ENCODE results near the gene PPP4R3A.
"Not testable (repeated sequence)": the region's sequence is repeated elsewhere in the genome, so short reads cannot be mapped to it uniquely, and the experiment has no call there.

PPP4R3A gene

DNA sequence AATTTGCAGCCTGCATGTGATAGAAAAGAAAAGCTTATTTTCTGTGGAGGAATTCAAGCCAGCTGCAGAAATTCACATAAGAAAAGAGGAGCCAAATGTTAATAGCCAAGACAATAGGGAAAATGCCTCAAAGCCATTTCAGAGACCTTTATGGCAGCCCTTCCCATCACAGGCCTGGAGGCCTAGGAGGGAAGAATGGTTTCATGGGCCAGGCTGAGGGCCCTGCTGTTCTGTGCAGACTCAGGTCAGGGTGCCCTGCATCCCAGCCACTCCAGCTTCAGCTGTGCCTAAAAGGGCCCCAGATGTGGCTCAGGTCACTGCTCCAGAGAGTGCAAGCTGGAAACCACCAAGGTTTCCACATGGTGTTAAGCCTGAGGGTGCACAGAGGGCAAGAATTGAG, 71.3 kb downstream of the PPP4R3A start:
- DNase-seq (ENCODE audit: low read depth), result no peak

DNA sequence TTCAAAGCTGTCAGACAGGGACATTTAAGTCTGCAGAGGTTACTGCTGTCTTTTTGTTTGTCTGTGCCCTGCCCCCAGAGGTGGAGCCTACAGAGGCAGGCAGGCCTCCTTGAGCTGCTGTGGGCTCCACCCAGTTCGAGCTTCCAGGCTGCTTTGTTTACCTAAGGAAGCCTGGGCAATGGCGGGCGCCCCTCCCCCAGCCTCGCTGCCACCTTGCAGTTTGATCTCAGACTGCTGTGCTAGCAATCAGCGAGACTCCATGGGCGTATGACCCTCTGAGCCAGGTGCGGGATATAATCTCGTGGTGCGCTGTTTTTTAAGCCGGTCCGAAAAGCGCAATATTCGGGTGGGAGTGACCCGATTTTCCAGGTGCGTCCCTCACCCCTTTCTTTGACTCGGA, 73.8 kb downstream of the PPP4R3A start:
- DNase-seq (ENCODE audit: low read depth), result not testable (repeated sequence)

DNA sequence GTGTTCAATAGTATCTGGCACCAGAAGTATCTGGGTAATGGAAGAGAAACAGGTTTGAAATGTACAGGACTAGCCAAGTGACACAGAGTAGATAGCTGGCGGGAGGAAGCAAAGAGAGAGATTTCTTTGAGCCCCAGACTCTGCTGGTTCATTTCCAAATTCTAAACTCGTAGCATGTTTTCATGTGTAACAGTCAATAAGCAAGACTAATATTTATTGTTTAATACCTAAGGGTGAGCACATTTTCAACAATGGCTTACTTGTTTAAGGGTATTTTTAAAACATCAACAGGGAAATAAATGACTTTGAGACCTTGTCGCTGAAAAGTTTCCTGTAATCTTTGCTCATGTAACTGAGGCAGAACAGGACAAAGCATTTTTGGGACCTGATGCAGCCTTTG, 80.7 kb downstream of the PPP4R3A start:
- no peak for DNase-seq (ENCODE audit: low read depth)

- DNase-seq (ENCODE audit: low read depth), result not testable (repeated sequence)
These were observed 81.2 kb downstream of the PPP4R3A start for GRCh38 chr14:91428931-91429330.

- not testable (repeated sequence) for DNase-seq (ENCODE audit: low read depth)
These were observed 84.6 kb downstream of the PPP4R3A start for GRCh38 chr14:91425531-91425944.

DNA sequence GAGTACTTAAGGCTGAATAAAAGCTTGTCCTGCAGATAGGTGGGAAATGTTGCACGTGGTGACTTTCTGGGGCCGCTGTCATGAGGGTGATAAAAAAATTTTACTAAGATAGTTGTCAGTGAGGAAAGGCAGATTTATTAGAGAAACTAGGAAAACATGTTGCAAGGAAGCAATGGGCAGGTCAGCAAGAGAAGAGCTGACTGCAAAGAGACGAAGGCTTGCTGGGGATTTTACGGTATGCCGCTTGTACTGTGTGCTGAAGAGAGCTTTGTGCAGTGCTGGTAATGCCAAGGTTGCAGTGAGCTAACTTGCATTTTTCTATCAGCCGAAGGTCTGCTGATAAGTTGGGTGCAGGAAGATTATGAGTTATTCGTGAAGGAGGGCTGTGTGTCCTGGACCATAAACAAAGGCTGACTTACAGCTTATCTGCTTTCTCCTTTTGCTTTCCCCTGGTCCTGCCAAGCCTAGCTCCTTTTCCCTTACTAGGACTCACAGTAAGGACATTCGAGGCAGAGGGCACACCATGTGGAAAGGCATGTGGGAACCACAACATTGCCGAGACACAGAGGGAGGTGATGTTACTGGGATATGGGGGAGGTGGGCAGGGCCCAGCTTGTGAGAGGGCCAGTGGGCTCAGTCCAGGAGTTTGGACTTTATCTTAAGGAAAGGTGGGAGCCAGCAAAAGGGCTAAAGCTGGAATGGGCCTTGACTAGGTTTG, 85.1 kb downstream of the PPP4R3A start:
- no peak for DNase-seq (ENCODE audit: low read depth)

DNA sequence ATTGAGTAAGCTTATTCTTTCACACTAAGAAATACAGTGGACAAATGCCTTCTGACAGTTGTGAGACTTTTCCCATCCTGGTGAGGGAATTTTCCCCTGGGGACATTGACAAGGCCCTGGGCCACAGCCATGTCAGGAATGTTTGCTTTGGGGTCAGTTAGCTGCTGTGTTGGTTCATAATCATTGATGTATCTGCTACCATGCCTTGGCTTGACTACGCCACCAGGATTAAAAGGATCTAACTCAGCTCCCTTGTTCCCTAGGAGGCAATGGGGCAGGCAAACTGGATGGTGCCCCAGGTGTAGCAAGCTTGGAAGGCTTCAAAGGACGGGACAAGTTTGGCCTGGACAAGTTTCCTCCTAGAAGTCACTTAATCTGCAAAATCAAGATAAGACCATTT, 89.4 kb downstream of the PPP4R3A start:
- DNase-seq (ENCODE audit: low read depth), result no peak

DNA sequence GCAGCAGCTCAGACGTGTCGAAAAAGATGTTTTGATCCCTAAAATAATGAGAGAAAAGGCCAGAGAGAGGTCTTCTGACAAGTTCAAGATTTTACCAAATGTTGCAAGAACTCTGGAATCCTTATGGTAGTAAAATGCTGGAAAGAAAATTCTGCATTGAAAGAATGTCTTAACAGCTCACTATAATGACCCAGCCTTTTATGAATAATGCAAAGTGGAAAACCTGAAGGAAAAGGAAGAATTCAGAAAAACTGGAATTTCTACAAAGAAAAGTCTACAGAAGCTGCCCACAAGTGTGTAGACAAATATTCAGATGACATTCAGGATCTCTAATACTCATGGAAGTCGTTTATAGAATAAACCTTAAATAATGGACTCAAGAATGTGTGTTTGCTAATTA, 90.7 kb downstream of the PPP4R3A start:
- DNase-seq (ENCODE audit: low read depth), result no peak

DNA sequence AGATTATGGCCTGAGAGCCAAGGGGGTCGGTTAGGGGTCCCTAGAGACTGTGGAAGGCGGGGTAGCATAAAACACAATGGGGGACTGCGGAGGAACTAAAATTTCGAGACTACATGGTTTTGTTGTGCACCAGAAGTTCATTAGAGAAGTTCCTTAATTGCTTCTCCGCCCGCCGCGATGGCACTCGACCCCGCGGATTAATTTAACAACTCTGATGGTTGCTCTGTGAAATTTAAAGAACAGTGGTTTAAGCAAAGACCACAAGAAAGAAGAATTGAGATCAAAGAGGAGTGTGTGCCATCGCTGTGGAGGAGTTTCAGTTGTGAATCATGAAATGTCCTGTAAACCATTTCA, 91.1 kb downstream of the PPP4R3A start:
- DNase-seq (ENCODE audit: low read depth), result no peak

- DNase-seq (ENCODE audit: low read depth), result peak; percentile 77
These were observed 91.6 kb downstream of the PPP4R3A start for GRCh38 chr14:91418387-91419043.

GRCh38 chr14:91417983-91418386, 92.1 kb downstream of the PPP4R3A start:
- DNase-seq (ENCODE audit: low read depth), result peak; percentile 67

DNA sequence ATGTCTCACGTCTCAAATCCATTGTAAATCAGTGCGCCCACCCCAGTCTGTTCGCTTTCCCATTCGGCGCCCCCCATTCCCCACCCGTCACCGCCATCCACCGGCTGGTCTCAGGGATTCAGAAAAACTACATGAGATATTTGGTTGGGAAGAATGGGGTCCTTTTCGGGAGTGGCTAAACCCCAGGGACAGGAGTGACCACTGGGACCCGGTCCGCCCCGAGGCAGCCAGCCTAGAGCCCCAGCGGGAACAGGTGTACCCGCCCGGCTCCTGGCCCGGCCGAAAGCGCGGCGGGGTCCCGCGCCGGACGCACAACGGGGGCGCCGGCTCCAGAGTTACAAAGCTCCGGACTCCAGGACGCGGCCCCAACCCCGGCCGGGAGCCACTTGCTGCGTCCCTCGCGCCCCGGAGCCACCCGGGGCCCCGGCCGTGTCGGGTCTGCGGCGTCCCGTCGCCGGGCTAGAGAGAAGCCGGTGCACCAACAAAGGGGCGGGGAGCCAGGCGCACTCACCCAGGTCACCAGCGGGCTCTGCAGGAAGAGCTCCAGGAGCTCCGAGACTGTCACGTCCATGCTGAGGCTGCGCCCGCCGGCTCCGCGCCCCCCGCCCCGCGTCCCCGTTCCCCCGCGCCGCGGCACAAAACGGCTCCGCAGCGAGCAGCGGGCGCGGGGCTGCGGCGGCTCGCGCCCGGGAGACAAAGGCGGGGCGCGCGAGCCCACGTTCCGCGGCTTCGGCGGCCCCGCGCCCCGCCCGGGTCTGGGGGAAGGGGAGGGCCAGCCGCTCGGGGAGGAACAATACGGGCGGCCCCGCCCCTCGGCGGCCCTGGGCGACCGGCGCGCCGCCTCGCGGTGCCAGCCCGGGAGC, 92.8 kb downstream of the PPP4R3A start, which contains the start of gene CCDC88C:
CCDC88C (minus strand) TSS at position 701 of the 863 bp plus-strand sequence; CDS start at position 571, 130 bp downstream.
- peak; percentile 75 for DNase-seq (ENCODE audit: low read depth)

- DNase-seq (ENCODE audit: low read depth), result no peak
These were observed 93.4 kb downstream of the PPP4R3A start for GRCh38 chr14:91416744-91417119.

DNA sequence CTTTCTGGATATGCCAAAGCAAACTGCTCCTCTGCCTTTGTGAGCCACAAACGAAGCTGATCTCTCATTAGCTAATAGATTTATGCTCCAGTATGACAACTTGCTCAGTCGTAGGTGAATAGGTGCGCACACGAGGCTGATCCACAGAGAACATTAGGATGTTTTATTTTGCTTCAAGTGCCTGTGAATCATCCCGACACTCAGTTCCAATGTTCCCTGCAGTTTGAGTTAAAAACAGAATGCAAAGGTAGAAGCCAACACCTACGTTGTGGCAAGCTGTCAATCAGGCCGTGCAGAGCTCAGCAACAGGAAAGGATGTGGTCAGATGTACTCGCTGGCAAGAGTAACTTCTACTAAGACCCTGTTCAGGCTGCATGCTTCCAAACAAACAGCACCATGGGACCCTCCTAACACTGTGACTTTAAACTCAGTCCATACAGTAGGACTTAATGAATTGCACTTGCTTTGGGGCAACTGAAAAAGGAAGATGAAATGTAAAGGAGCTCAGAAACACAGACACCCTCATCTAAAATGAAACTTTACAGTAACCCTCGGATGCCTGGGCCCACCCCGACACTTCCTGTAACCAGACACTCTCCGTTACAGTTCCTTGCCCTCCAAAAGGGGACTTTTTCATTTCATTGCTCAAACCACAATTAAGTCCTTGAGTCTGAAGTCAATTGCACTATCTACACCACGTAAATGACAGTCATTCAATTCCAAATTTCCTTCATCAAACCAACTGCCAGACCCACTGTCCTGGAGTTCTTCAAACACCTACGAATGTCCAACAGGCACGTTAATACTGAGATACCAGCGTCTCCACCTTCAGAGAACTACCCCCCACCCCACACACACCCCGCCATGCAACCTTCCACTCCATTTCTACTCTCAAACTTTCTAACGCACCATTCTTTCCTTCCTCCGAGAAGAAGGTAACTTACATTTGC, 94.0 kb downstream of the PPP4R3A start:
- peak; percentile 57 for DNase-seq (ENCODE audit: low read depth)

- no peak for DNase-seq (ENCODE audit: low read depth)
These were observed 95.7 kb downstream of the PPP4R3A start for GRCh38 chr14:91414475-91414833.

GRCh38 chr14:91413547-91414474, 96.3 kb downstream of the PPP4R3A start:
- no peak for DNase-seq (ENCODE audit: low read depth)

DNA sequence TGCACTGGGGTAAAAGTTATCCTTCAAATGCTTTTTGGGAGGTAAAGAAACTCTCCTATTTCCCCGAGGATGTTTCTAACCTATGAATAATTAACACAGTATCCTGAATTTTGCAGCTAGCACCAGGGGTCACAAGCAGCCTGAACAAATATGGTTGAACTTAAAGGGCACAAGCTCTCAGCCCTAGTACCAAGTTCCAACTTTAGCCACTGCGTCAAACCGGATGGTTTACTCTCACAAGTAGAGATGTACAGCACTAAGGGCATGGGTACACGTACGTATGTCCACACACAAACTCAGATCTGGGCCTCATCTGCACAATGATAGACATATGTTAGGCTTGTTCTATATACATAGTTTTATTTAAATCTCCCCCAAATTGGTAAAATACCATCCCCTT, 97.2 kb downstream of the PPP4R3A start:
- no peak for DNase-seq (ENCODE audit: low read depth)

GRCh38 chr14:91410771-91411536, 99.2 kb downstream of the PPP4R3A start:
- no peak for DNase-seq (ENCODE audit: low read depth)

DNA sequence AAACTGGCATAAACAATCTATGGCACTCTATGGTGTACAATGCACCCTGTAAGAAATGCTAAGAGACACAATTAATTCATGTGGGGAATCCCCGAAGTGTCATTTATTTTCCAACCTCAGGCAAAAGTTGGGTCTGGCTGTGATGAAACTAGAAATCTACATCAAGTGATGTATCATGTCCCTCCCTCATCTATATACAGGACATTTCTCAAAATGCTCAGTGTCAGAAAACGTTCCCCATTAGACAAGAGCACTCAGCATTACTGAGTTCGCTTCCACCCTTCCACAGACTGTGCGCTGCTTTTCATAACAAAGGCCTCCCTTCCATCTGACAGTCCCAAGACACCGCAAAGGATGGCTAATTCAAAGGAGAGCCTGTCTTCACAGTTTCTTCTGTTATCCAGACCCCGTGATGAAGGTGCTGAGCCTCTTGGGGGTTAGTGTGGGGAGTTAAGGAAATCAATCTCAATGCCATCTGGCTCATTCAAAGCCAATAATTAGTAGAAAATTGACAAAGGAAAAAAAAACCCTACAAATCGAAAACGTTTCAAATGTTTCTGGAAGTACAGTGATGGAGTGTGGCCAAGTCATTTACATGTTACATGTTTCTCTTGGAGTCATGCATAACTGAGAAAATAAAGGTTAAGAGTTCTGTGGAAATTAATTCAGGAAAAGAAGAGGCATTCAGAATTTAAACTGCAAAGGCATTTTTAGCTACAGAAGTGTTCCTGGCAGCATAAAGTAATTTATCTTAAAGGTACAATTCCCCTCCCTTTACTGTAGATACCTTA, 100.0 kb downstream of the PPP4R3A start:
- no peak for DNase-seq (ENCODE audit: low read depth)

Measured in activated T-cell treated with anti-CD3 and anti-CD28 coated beads for 48 hours (primary cell).